Peyer's patch (tissue), 4 donors: ENCODE data around the gene ARMC10. TPM values are rescaled to one million over a fixed set of nuclear protein-coding genes. Genes with fewer than 3 reads are reported as not detected.
"Not testable (repeated sequence)": the region's sequence is repeated elsewhere in the genome, so short reads cannot be mapped to it uniquely, and the experiment has no call there.

Experiments
- DNase-seq, 3 donors: peaks; one replicate each; pipeline ENCODE4 v3.0.0-alpha.2; 2017 to 2019
- H3K27ac ChIP-seq, 4 donors: fragments of 200-600 bp; sonication (generic); one replicate each; pipeline ENCODE4 v1.5.1; 2016 to 2019
- H3K27me3 ChIP-seq, 2 donors: fragments of 200-600 bp; sonication (generic); one replicate each; pipeline ENCODE4 v1.5.1; 2019
- H3K36me3 ChIP-seq, 3 donors: fragments of 200-600 bp; sonication (generic); one replicate each; pipeline ENCODE4 v1.5.1; 2016 to 2019
- H3K4me1 ChIP-seq, 4 donors: fragments of 200-600 bp; sonication (generic); one replicate each; pipeline ENCODE4 v1.5.1; 2016 to 2019
- H3K4me3 ChIP-seq, 4 donors: fragments of 200-600 bp; sonication (generic); 1 replicate in 3 of 4; 2 replicates in 1 of 4; pipeline ENCODE4 v1.5.1; 2016 to 2019; ENCODE audit warnings: mild to moderate bottlenecking in 1 of 4
- H3K9me3 ChIP-seq, 4 donors: fragments of 200-600 bp; sonication (generic); one replicate each; pipeline ENCODE4 v1.5.1; 2016 to 2019; ENCODE audit warnings: mild to moderate bottlenecking in 1 of 4
- CTCF ChIP-seq, 6 experiments: fragments of 450-650 bp in 4 of 6; fragments of 200-600 bp in 2 of 6; sonication (generic) in 1 of 6; IDR thresholded peaks; one replicate each; pipeline ENCODE4 v1.5.1; 2017 to 2019; ENCODE audit warnings: antibody characterized with exemption in 6 of 6, mild to moderate bottlenecking in 3 of 6, moderate library complexity in 1 of 6
- POLR2A ChIP-seq, 2 donors: fragments of 450-650 bp; IDR thresholded peaks; one replicate each; pipeline ENCODE4 v1.5.1; 2017; ENCODE audit warnings: antibody characterized with exemption in 2 of 2, mild to moderate bottlenecking in 2 of 2, moderate library complexity in 2 of 2
- total RNA-seq, 4 donors: library from RNA; depleted of rRNA; stranded (reverse); fragments of >200 nt; gene quantifications; one replicate each; pipeline ENCODE4 v1.1.0, GENCODE V29; 2016

ARMC10 gene
- total RNA-seq, 4 donors from 2014 or later = 16.5 to 24.8 (median 18.4) TPM

DNA sequence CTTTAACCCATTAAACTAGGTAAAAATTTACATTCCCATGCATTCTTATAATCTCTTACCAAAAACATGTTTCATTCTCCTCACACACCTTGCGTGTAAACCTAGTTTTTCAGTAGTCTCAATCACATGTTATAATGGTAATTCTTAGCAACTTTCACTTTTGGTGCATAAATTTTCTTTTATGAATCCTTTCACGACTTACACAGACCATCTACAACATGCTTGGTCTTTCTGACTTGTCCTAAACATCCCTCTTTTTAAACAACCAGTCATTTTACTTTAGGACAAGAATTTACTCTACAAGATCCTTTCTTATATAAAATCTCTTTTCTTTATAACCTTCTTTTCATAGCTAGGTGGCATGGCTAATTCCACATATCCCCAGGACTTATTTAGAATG is 26.1 kb upstream of the ARMC10 start:
- H3K4me3 ChIP-seq = no peak overlapping the region
- H3K27me3 ChIP-seq = no peaks in the 10 kb centered on the region
- no peaks in the 10 kb centered on the region for H3K4me1 ChIP-seq
- no peaks in the 10 kb centered on the region for H3K9me3 ChIP-seq
- TF ChIP-seq CTCF (IDR thresholded peaks at IDR 0.05) (no peak), POLR2A (IDR thresholded peaks at IDR 0.05) (no peak)
- H3K36me3 ChIP-seq = no peaks in the 10 kb centered on the region
- H3K27ac ChIP-seq = no peak overlapping the region
- no peak for DNase-seq

DNA sequence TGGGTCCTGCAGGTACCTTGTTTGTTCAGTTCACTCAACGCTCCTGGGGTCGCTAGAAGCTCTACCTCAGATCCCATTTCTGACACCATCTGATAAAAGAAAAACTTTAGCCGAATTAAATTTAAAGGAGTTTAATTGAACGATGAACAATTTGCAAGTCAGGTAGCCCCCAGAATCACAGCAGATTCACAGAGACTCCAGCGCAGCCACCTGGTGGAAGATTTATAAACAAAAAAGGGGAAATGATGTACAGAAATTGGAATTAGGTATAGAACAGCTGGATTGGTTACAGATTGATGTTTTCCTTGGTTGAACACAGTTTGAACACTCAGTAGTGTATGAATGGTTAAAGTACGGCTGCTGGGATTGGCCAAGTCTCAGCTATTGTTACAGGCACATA is 23.4 kb upstream of the ARMC10 start:
- TF ChIP-seq POLR2A (IDR thresholded peaks at IDR 0.05) (no peak), CTCF (IDR thresholded peaks at IDR 0.05) (no peak)

GRCh38 chr7:103056006-103056405 is 18.9 kb upstream of the ARMC10 start:
- not testable (repeated sequence) for DNase-seq, H3K4me3 ChIP-seq, H3K9me3 ChIP-seq, H3K36me3 ChIP-seq, H3K4me1 ChIP-seq, H3K27ac ChIP-seq, H3K27me3 ChIP-seq

More for the DNA sequence above, 23.4 kb upstream of the ARMC10 start:
- H3K4me3 ChIP-seq = no peak overlapping the region
- no peak for DNase-seq
- no peaks in the 10 kb centered on the region for H3K36me3 ChIP-seq
- H3K27ac ChIP-seq = no peak overlapping the region
- H3K4me1 ChIP-seq = no peaks in the 10 kb centered on the region
- no peaks in the 10 kb centered on the region for H3K9me3 ChIP-seq
- no peaks in the 10 kb centered on the region for H3K27me3 ChIP-seq

GRCh38 chr7:103058122-103058521 is 16.8 kb upstream of the ARMC10 start:
- Histone ChIP-seq H3K27ac (no peak overlapping the region), H3K4me3 (no peak overlapping the region), H3K36me3 (no peaks in the 10 kb centered on the region), H3K4me1 (no peaks in the 10 kb centered on the region), H3K9me3 (no peaks in the 10 kb centered on the region), H3K27me3 (no peaks in the 10 kb centered on the region)
- no peak for TF ChIP-seq POLR2A (IDR thresholded peaks at IDR 0.05)
- DNase-seq = no peak

DNA sequence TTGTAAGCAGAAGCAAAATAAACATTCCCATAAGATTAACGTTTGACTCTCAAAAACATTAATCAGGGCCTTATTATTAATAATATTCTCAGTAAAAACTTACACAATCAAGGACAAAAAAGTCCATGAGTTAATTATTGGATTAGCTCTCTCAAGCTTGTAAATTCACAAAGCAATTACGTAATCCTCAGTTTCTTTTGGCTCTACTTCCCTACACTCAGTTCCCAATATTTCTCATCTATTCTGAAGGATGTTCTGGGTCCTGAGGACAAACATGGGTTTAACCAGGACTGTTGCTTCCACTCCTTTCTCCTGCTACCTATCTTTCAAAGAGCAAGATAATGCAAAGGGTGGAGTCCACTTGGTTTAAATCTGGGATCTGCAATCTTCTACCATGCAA is 15.5 kb upstream of the ARMC10 start:
- Histone ChIP-seq H3K9me3 (no peaks in the 10 kb centered on the region), H3K4me1 (no peaks in the 10 kb centered on the region), H3K4me3 (no peak overlapping the region), H3K27ac (no peak overlapping the region), H3K36me3 (no peaks in the 10 kb centered on the region), H3K27me3 (no peaks in the 10 kb centered on the region)
- DNase-seq = no peak
- no peak for TF ChIP-seq POLR2A (IDR thresholded peaks at IDR 0.05)
- no peak for TF ChIP-seq CTCF (IDR thresholded peaks at IDR 0.05)

DNA sequence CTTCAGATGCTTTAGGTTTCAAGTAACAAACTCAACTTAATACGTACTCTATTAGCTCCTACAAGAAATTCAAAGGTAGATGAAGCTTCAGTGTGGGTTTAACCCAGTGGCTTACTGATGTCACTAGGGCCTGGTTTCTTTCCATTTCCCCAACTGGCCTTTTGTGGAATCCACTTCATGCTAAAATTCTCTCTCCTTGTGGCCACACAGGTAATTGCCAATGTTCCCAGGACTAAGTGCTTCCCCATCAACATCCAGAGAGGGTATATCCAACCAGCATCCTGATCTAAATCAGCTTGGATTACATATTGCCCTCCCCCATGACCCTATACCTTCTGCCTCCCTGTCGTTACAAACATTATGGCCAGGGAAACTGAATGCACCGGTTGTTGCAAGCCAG is 11.0 kb upstream of the ARMC10 start:
- DNase-seq = no peak
- H3K27me3 ChIP-seq = no peaks in the 10 kb centered on the region
- no peak overlapping the region for H3K27ac ChIP-seq
- H3K9me3 ChIP-seq = no peaks in the 10 kb centered on the region
- TF ChIP-seq POLR2A (IDR thresholded peaks at IDR 0.05) (no peak), CTCF (IDR thresholded peaks at IDR 0.05) (no peak)
- no peaks in the 10 kb centered on the region for H3K36me3 ChIP-seq
- H3K4me3 ChIP-seq = no peak overlapping the region
- no peaks in the 10 kb centered on the region for H3K4me1 ChIP-seq

GRCh38 chr7:103065667-103066066 is 9.3 kb upstream of the ARMC10 start:
- Histone ChIP-seq H3K9me3 (no peaks in the 10 kb centered on the region), H3K27me3 (no peaks in the 10 kb centered on the region), H3K4me1 (no peaks in the 10 kb centered on the region), H3K27ac (no peak overlapping the region), H3K36me3 (no peaks in the 10 kb centered on the region), H3K4me3 (no peak overlapping the region)
- DNase-seq = peak in 2 of 3 donors; percentile 47 to 61
- TF ChIP-seq POLR2A (IDR thresholded peaks at IDR 0.05) = no peak
- TF ChIP-seq CTCF (IDR thresholded peaks at IDR 0.05) = peak in 4 of 6 experiments; percentile 7 to 36 (median 19)
